ENCODE data around the gene DDX19B.
"Not testable (repeated sequence)": the region's sequence is repeated elsewhere in the genome, so short reads cannot be mapped to it uniquely, and the experiment has no call there.

DDX19B gene

GRCh38 chr16:70289229-70290094 lies 9.5 kb upstream of the DDX19B start, which contains the start of gene AARS1:
AARS1 (minus strand) TSS chr16:70289506; CDS start chr16:70282763, 6,743 bp downstream.
- DNase-seq = peak; percentile 100

- no peak for DNase-seq
These were observed 8.0 kb upstream of the DDX19B start for GRCh38 chr16:70290949-70291519.

- not testable (repeated sequence) for DNase-seq
These were observed 6.8 kb upstream of the DDX19B start for GRCh38 chr16:70292148-70292547.

GRCh38 chr16:70294385-70295025 lies 4.5 kb upstream of the DDX19B start:
- DNase-seq = no peak

- DNase-seq = no peak
These were observed 3.4 kb upstream of the DDX19B start for GRCh38 chr16:70295634-70296033.

- DNase-seq = no peak
These were observed 2.1 kb downstream of the DDX19B start for GRCh38 chr16:70301121-70301520.

- DNase-seq = no peak
These were observed 3.8 kb downstream of the DDX19B start for GRCh38 chr16:70302745-70303144.

GRCh38 chr16:70304892-70305448 lies 6.0 kb downstream of the DDX19B start:
- DNase-seq = no peak

- no peak for DNase-seq
These were observed 7.9 kb downstream of the DDX19B start for GRCh38 chr16:70306880-70307279.

- not testable (repeated sequence) for DNase-seq
These were observed 8.7 kb downstream of the DDX19B start for GRCh38 chr16:70307726-70308125.

GRCh38 chr16:70320121-70320520 lies 21.1 kb downstream of the DDX19B start:
- DNase-seq = no peak

- no peak for DNase-seq
These were observed 26.2 kb downstream of the DDX19B start for GRCh38 chr16:70324998-70325747.

GRCh38 chr16:70331091-70331490 lies 32.1 kb downstream of the DDX19B start:
- no peak for DNase-seq

- DNase-seq = no peak
These were observed 32.8 kb downstream of the DDX19B start for GRCh38 chr16:70331588-70332358.

GRCh38 chr16:70332728-70333127 lies 33.7 kb downstream of the DDX19B start:
- DNase-seq = not testable (repeated sequence)

GRCh38 chr16:70337814-70338213 lies 38.8 kb downstream of the DDX19B start:
- no peak for DNase-seq

GRCh38 chr16:70341600-70341999 lies 42.6 kb downstream of the DDX19B start:
- DNase-seq = no peak

GRCh38 chr16:70342016-70342415 lies 43.0 kb downstream of the DDX19B start:
- DNase-seq = no peak

- no peak for DNase-seq
These were observed 46.9 kb downstream of the DDX19B start for GRCh38 chr16:70345840-70346239.

GRCh38 chr16:70348991-70349390 lies 50.0 kb downstream of the DDX19B start:
- no peak for DNase-seq

- DNase-seq = no peak
These were observed 50.8 kb downstream of the DDX19B start for GRCh38 chr16:70349783-70350182.

- no peak for DNase-seq
These were observed 60.6 kb downstream of the DDX19B start for GRCh38 chr16:70359552-70359951.

Measured in amniotic stem cell (primary cell).